Measurements from ENCODE around the gene ARHGAP27.

- TF ChIP-seq RAD21 (CRISPR knock-in tag; IDR thresholded peaks at IDR 0.05) = no peak
- no peak for TF ChIP-seq CTCF (CRISPR knock-in tag; IDR thresholded peaks at IDR 0.05)
- no peak for TF ChIP-seq ATF4 (CRISPR knock-in tag; IDR thresholded peaks at IDR 0.05)
- TF ChIP-seq PREB (CRISPR knock-in tag; IDR thresholded peaks at IDR 0.05) = no peak
- no peak for TF ChIP-seq ZKSCAN5 (CRISPR knock-in tag; IDR thresholded peaks at IDR 0.05)
- no peak for TF ChIP-seq CERS6 (CRISPR knock-in tag; IDR thresholded peaks at IDR 0.05)
- no peak for TF ChIP-seq POLR2AphosphoS5 (IDR thresholded peaks at IDR 0.05; ENCODE audit: low read depth, low read length)
- no peak for TF ChIP-seq MAFK (conservative IDR thresholded peaks at IDR 0.05 in 1 of 2, IDR thresholded peaks at IDR 0.05 in 1 of 2; ENCODE audit: low read length in 2 of 2)
- no peak for TF ChIP-seq SKIL (CRISPR knock-in tag; IDR thresholded peaks at IDR 0.05; ENCODE audit: borderline replicate concordance)
- TF ChIP-seq NR2F6 (IDR thresholded peaks at IDR 0.05) = no peak
- no peak for TF ChIP-seq NR2F6 (CRISPR knock-in tag; IDR thresholded peaks at IDR 0.05)
- TF ChIP-seq AGO1 (IDR thresholded peaks at IDR 0.05; ENCODE audit: low read depth, low read length, poor library complexity, severe bottlenecking) = no peak
Measured at GRCh38 chr17:45413498-45413923, 19.2 kb downstream of the ARHGAP27 start.

All from HepG2 (cell line).